Omental fat pad (tissue), 4 donors: ENCODE data around the gene ATP13A2. TPM values are rescaled to one million over a fixed set of nuclear protein-coding genes. Genes with fewer than 3 reads are reported as not detected.

ENCODE experiments used
- ATAC-seq: fragments of 150-250 bp; one replicate; pipeline ENCODE4 v1.9.1; 2016; ENCODE audit warnings: mild to moderate bottlenecking, moderate library complexity; ENCODE audit not compliant: low FRiP score
- DNase-seq: peaks from one replicate; pipeline ENCODE4 v3.0.0-alpha.2; 2019; ENCODE audit warnings: low spot score
- total RNA-seq, 4 donors: library from RNA; depleted of rRNA; stranded (reverse); fragments of >200 nt; gene quantifications; one replicate each; pipeline ENCODE4 v1.1.0, GENCODE V29; 2016
- TF ChIP-seq, protein P1 (sequence below), 3 donors: fragments of 450-650 bp; IDR thresholded peaks; one replicate each; pipeline ENCODE4 v1.5.1; 2016 to 2017; ENCODE audit warnings: antibody characterized with exemption in 3 of 3, mild to moderate bottlenecking in 3 of 3, moderate library complexity in 2 of 3

Gene ATP13A2
- total RNA-seq, 4 donors from 2014 or later = 18.7 to 38.9 (median 32.8) TPM

GRCh38 chr1:16980473-16981268 is 31.1 kb downstream of the ATP13A2 start, which contains the start of gene MFAP2:
Gene MFAP2, minus strand, starts transcription at chr1:16980620. Its CDS starts 2,347 bp downstream, at chr1:16978273.
- DNase-seq (no peak), ATAC-seq (no peak)
- TF ChIP-seq, protein P1, sequence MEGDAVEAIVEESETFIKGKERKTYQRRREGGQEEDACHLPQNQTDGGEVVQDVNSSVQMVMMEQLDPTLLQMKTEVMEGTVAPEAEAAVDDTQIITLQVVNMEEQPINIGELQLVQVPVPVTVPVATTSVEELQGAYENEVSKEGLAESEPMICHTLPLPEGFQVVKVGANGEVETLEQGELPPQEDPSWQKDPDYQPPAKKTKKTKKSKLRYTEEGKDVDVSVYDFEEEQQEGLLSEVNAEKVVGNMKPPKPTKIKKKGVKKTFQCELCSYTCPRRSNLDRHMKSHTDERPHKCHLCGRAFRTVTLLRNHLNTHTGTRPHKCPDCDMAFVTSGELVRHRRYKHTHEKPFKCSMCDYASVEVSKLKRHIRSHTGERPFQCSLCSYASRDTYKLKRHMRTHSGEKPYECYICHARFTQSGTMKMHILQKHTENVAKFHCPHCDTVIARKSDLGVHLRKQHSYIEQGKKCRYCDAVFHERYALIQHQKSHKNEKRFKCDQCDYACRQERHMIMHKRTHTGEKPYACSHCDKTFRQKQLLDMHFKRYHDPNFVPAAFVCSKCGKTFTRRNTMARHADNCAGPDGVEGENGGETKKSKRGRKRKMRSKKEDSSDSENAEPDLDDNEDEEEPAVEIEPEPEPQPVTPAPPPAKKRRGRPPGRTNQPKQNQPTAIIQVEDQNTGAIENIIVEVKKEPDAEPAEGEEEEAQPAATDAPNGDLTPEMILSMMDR (IDR thresholded peaks at IDR 0.05) = no peak

DNA sequence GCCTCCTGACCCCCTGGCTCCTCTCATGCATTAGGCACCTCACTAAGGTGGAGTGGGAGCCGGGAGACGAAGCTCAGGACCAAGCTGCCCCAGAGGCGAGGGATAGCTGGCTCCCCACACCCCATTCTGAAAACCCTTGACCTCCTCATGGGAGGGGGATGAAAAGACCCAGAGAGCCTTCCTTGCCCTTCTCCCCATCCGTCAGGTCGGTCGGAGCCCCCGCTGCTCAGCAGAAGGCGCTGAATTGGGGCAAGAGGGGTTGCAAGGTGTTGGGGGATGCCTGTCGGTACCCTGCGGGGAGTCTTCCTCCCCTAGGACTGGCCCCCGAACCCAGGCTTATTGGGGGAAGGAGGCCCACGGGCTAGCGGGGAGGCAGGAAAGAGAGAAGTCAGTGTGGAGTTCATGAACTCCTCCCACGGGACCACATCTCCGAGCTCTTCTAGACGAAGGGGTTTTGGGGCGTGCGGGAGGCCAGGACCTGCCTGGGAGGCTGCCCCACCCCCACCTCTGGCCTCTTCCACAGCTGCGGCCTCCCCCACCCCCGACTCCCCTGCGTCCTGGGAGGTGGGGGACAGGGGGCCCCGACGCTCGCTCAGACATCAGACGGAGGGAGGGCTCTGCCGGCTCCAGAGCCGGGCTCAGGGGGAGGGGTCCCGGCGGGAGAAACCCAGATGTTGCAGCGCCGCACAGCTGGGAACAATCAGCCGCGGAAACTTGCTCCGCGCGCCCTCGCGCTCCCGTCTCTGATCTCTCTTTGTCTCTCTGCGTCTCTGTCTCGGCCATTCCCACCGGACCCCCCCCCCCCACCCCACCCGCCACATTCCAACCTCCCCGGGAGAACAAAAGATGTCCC is 32.0 kb downstream of the ATP13A2 start:
- ATAC-seq (no peak), DNase-seq (no peak)
- TF ChIP-seq, protein P1 (IDR thresholded peaks at IDR 0.05) = no peak

DNA sequence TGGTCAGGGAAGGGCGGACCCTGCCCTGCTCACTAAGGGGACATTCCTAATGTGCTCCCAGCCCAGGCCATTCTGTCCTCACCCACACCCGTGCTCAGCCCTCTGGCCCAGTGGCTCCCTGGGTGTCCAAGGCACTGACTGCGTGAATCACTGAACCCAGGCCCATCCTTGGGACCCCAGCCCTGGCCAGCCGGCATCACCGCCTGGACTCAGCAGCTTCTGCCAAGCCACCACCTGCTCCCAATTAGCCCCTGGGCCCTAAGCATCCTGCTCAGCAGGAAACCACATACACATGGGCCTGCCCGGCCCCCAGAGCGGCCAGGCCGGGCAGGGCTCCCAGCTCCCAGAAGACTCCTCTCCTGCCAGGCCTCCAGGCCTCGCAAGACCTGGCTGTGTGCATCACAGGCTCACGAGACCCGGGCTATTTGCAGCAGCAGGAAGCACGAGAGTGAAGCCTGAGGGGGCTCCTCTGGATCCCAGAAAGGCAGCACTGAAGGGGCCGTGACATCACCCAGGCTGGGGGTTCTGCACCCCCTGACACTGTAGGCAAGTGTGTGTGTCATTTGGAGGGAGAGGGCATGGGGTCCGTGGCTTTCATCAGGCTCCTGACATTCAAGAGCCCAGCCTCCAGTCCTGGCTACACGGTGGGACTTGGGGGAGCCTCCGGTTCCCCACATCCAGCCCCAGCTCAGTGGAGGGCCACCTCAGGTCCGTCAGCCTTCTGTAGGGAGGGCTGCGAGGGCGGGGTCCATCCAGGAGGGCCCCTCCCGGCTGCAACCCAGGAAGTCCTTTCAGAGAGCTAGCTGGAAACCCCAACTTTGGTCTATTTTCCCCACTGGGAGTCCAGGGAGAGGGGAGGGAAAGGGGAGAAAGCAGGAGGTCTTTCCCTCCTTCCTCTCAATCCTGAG is 32.9 kb downstream of the ATP13A2 start:
- no peak for DNase-seq
- TF ChIP-seq, protein P1 (IDR thresholded peaks at IDR 0.05) = no peak
- peak; percentile 2 for ATAC-seq

- ATAC-seq (no peak), DNase-seq (no peak)
- TF ChIP-seq, protein P1 (IDR thresholded peaks at IDR 0.05) = no peak
Measured at GRCh38 chr1:16978139-16978538, 33.6 kb downstream of the ATP13A2 start.

DNA sequence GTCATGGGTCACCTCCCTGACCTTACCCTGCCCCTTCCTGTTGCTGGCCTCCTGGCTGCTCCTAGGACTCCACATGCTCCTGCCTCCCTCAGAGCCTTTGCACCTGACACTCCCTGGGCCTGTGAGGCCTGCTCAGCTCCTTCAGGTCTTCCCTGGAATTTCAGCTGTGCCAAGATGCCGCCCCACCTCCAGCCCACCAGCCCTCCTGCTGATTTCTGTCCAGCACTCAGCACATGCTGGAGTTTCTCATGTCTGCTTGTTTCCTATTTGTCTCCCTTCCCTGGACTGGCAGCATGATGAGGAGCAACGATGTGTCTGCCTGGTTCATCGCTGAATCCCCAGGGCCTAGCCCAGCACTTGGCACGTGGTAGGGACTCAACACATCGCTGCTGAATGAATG is 34.4 kb downstream of the ATP13A2 start:
- no peak for DNase-seq
- no peak for ATAC-seq
- TF ChIP-seq, protein P1 (IDR thresholded peaks at IDR 0.05) = no peak

- DNase-seq (no peak), ATAC-seq (no peak)
- TF ChIP-seq, protein P1 (IDR thresholded peaks at IDR 0.05) = no peak
Measured at GRCh38 chr1:16976966-16977365, 34.8 kb downstream of the ATP13A2 start.
